Chondrocyte (in vitro differentiated cells): ENCODE data around the gene TCP1. TPM values are rescaled to one million over a fixed set of nuclear protein-coding genes. Genes with fewer than 3 reads are reported as not detected.
A peak's percentile ranks its signal among the peaks of the same experiment; 100 is the strongest.

Experiments used
- DNase-seq: peaks from one replicate; pipeline ENCODE4 v3.0.0; 2021; ENCODE audit warnings: mixed read lengths, low spot score
- H3K27ac Mint-ChIP-seq: one replicate; pipeline ENCODE4 v1.8.0; 2021; ENCODE audit warnings: mild to moderate bottlenecking, moderate library complexity, mixed read lengths; ENCODE audit not compliant: unreplicated experiment
- H3K27me3 Mint-ChIP-seq: 2 replicates; pipeline ENCODE4 v1.8.0; 2021; ENCODE audit warnings: low read depth, mixed read lengths
- H3K36me3 Mint-ChIP-seq: 2 replicates; pipeline ENCODE4 v1.8.0; 2021; ENCODE audit warnings: low read depth, mixed read lengths
- H3K4me1 Mint-ChIP-seq: 2 replicates; pipeline ENCODE4 v1.8.0; 2021; ENCODE audit warnings: low read depth, mild to moderate bottlenecking, mixed read lengths
- H3K4me3 Mint-ChIP-seq: one replicate; pipeline ENCODE4 v1.8.0; 2021; ENCODE audit warnings: mild to moderate bottlenecking, moderate library complexity, mixed read lengths; ENCODE audit not compliant: unreplicated experiment
- H3K9me3 Mint-ChIP-seq: 2 replicates; pipeline ENCODE4 v1.8.0; 2021; ENCODE audit warnings: low read depth, mixed read lengths
- CTCF ChIP-seq: fragments of 200-600 bp; sonication (generic); IDR thresholded peaks from 2 replicates; pipeline ENCODE4 v1.5.0; 2021; ENCODE audit warnings: antibody characterized with exemption, mild to moderate bottlenecking, moderate library complexity
- total RNA-seq: library from RNA; stranded (reverse); gene quantifications from 3 replicates; pipeline ENCODE4 v1.2.1, GENCODE V29; 2021

Gene TCP1
- total RNA-seq, 1 donor from 2014 or later = 175 TPM

GRCh38 chr6:159769470-159769869, 19.9 kb downstream of the TCP1 start:
- H3K27ac Mint-ChIP-seq = no peak overlapping the region
- H3K27me3 Mint-ChIP-seq = no peaks in the 10 kb centered on the region
- H3K4me3 Mint-ChIP-seq = no peak overlapping the region
- no peak for DNase-seq
- no peak for TF ChIP-seq CTCF
- no peaks in the 10 kb centered on the region for H3K9me3 Mint-ChIP-seq
- peaks cover 34% of the 10 kb centered on the region for H3K36me3 Mint-ChIP-seq
- no peaks in the 10 kb centered on the region for H3K4me1 Mint-ChIP-seq

GRCh38 chr6:159766906-159767305, 22.5 kb downstream of the TCP1 start:
- no peak overlapping the region for H3K4me3 Mint-ChIP-seq
- H3K27me3 Mint-ChIP-seq = no peaks in the 10 kb centered on the region
- no peak for TF ChIP-seq CTCF
- peaks cover 7% of the 10 kb centered on the region for H3K4me1 Mint-ChIP-seq
- no peaks in the 10 kb centered on the region for H3K9me3 Mint-ChIP-seq
- no peak overlapping the region for H3K27ac Mint-ChIP-seq
- peaks cover 32% of the 10 kb centered on the region for H3K36me3 Mint-ChIP-seq
- no peak for DNase-seq

GRCh38 chr6:159762681-159763293, 26.6 kb downstream of the TCP1 start:
- no peaks in the 10 kb centered on the region for H3K9me3 Mint-ChIP-seq
- no peaks in the 10 kb centered on the region for H3K27me3 Mint-ChIP-seq
- DNase-seq = no peak
- peak overlapping the region; percentile 98 for H3K27ac Mint-ChIP-seq
- no peak for TF ChIP-seq CTCF
- peaks cover 38% of the 10 kb centered on the region for H3K4me1 Mint-ChIP-seq
- H3K36me3 Mint-ChIP-seq = peaks cover 20% of the 10 kb centered on the region
- peak overlapping the region; percentile 85 for H3K4me3 Mint-ChIP-seq

GRCh38 chr6:159761873-159762680, 27.3 kb downstream of the TCP1 start, which contains the start of gene ACAT2:
TSS of gene ACAT2 (plus strand) at chr6:159762045. CDS start at chr6:159762088, 43 bp downstream.
- no peaks in the 10 kb centered on the region for H3K9me3 Mint-ChIP-seq
- H3K27me3 Mint-ChIP-seq = no peaks in the 10 kb centered on the region
- TF ChIP-seq CTCF = no peak
- peak within 1 kb of the TSS; percentile 98 for H3K27ac Mint-ChIP-seq
- H3K36me3 Mint-ChIP-seq = peaks cover 15% of the 10 kb centered on the region
- peaks cover 39% of the 10 kb centered on the region for H3K4me1 Mint-ChIP-seq
- DNase-seq = peak; percentile 99
- peak within 1 kb of the TSS; percentile 85 for H3K4me3 Mint-ChIP-seq

- H3K9me3 Mint-ChIP-seq = no peaks in the 10 kb centered on the region
These were observed 28.1 kb downstream of the TCP1 start for GRCh38 chr6:159761129-159761872.

More at GRCh38 chr6:159761129-159761872, 28.1 kb downstream of the TCP1 start:
- no peaks in the 10 kb centered on the region for H3K27me3 Mint-ChIP-seq
- H3K4me1 Mint-ChIP-seq = peaks cover 39% of the 10 kb centered on the region
- H3K36me3 Mint-ChIP-seq = peaks cover 15% of the 10 kb centered on the region
- DNase-seq = no peak
- H3K4me3 Mint-ChIP-seq = peak overlapping the region; percentile 85
- H3K27ac Mint-ChIP-seq = peak overlapping the region; percentile 98
- no peak for TF ChIP-seq CTCF
